GM19395 (cell line): Measurements from ENCODE around the gene APOBEC2.
A peak's percentile ranks its signal among the peaks of the same experiment; 100 is the strongest.

Experiments used
- ATAC-seq: cut with Tn5 transposase; IDR thresholded peaks from one replicate; pipeline ENCODE4 v1.9.1; 2021; ENCODE audit warnings: mild to moderate bottlenecking, moderate library complexity; ENCODE audit not compliant: unreplicated experiment

Gene APOBEC2

DNA sequence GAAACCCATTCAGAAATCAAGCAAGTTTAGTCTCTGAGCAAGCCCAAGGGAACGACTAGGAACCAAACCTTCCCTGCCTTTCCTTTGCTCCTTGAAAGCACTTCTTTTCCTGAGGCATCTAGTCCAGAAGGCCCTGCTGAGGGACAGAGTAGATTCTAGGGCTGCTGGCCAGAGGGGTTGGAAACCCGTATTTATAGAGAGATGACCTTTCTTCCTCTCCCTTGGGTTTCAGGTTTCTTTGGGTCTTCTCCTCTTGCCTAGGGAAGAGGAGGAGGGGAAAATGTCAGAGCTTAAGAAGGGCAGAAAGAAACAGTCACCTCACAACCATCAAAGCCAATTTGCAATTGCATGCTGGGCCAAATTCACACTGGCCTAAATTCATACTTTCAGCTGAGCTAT lies 5.8 kb downstream of the APOBEC2 start:
- no peak for ATAC-seq

DNA sequence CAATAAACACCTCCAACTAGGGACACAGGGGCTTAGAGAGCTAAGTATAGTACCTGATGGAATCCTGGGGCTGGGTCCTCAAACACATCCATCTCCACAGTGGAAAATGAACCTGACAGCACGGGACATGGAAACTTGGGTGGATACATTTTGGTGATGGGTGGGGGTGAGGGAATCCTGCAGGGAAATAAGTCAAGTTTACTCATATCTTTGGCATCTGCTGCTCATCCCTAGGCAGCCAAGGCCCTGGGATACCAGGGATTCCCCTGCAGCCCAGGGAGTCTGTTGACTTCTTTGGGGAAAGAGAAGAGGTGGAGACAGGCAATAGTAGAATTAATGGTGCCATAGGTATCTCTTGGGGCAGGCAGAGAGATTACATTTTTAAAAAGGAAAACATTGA lies 6.6 kb downstream of the APOBEC2 start:
- no peak for ATAC-seq

GRCh38 chr6:41061196-41061726 lies 8.3 kb downstream of the APOBEC2 start:
- ATAC-seq = no peak

- ATAC-seq = no peak
Observed at GRCh38 chr6:41062056-41062455, 9.1 kb downstream of the APOBEC2 start.

GRCh38 chr6:41063884-41064285 lies 10.9 kb downstream of the APOBEC2 start:
- ATAC-seq = no peak

GRCh38 chr6:41064841-41065240 lies 11.8 kb downstream of the APOBEC2 start:
- no peak for ATAC-seq

DNA sequence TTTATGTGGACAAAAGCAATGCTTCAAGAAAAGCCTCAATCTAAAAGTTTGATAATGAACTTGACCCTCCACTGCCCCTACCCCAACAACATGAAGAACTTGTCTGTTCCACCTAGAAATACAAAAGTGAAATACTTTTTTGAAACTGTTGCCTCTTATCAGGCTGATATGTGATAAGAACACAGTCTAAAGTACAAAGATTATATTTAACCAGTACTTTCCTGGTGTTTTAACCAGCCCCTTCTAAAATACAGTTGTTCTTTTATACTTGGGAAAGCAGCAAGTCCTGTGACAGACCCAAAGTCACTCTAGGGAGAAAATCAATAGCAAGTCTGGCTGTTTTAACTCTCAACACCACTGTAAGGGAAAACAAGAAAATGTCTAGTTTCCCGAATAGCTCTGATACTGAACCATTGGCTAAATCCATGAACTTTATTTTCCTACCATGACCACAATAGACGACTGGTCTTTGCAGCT lies 12.6 kb downstream of the APOBEC2 start:
- no peak for ATAC-seq

DNA sequence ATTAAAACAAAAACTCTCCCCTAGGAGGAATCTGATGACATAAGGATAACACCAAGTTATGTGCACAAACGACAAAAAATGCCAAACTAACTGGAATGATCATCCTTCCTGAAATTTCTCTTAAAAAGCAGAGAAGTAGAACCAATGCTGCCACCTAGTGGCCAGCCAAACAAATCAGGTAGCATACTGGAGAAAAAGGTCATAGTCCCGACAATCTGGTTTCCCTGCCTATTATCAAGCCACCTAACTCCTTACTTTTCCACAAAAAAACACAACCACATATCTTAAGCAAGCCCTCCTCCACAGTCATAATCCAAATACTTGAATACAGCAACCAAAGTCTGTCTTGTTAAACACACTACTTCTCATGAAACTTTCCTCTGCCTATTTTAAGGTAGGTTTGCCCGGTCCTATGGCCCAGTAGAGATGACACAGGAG lies 13.9 kb downstream of the APOBEC2 start:
- ATAC-seq = no peak

DNA sequence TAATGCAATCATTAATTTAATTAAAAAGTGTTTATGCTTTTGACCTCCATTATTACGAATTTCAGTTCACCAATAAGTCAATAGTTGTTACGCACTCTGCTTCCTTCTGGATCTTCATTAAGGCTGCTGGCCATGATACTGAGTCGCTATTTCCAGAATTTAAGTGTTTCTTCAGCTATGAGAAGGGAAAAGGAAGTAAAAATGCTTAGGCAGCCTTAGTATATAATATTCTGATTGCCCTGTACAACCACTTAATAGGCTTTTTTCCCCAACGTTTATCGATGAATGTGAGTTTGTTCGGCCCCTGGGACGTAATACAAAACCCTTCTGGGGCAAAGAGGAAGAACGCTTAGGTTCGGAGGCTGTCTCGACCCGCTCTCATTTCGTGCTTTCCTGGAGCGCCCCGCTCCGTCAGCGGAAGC lies 18.5 kb downstream of the APOBEC2 start:
- peak; percentile 31 for ATAC-seq

DNA sequence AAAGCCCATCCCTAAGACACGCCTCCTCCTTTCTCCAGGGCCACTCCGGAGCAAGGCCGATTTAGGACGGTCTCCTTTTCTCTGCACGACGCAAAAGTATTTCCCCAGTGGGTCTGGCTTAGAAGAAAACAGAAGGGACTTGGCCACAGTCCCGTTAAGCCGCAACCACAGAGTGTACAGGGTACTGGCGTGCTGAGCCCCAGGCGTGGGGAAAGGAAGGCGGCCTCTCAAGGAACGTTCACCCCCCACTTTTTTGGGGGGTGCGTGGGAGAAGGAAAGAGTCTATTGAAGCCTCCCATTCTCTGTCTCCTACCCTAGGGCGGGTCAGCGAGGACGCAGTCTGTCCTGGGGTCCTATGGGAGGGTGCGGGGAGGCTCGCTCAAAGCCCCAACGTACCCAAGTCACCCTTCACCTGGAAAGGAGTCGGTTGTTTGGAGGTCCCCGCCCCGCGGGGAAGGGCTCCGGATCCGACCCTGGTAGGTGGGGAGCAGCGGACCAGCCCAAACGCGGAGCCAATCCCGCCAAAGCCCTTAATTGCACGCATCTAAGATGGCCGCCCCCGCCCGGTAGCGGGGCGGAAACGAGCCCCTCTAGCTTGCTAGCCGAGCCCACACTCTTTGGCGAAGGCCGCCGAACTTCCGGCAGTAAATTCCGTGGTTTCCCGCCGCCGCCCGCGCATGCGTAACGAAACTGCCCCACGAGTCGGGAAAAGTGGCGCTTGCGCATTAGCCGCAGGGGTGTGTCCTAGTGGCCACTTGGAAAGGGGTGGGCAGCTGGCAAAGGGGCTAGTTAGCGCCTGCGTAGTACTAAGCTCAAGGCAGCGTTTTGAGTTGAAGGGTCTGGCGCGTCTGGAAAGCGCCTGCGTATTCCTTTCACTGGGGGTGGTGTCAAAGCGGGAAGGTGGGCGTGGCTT lies 19.2 kb downstream of the APOBEC2 start, which contains the start of gene OARD1:
OARD1 (minus strand) TSS at position 434 of the 913 bp plus-strand sequence. CDS start 722 bp downstream, outside the sequence.
- peak; percentile 79 for ATAC-seq

DNA sequence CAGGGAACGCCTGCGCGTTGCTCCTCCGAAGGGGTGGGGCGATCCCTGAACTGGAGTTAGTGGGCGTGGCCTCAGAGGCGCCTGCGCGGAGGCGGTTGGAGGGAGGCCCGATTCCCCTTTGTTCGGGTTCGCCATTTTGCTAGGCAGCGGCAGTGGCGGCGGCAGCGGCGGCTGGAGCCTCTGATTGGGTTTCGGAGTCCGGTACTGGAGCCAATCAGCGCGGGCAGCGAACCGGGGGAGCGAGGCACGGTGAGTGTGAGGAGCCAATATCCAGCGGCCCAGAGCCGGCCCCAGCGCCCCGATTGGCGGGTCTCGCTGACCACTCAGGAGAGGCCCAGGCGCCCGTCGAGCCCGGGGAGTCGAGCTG lies 19.8 kb downstream of the APOBEC2 start, which contains the start of gene NFYA:
NFYA (plus strand) TSS at position 139 of the 367 bp plus-strand sequence. CDS start 6,116 bp downstream, outside the sequence.
- ATAC-seq = peak; percentile 61

GRCh38 chr6:41073203-41073967 lies 20.4 kb downstream of the APOBEC2 start:
- ATAC-seq = peak; percentile 33

DNA sequence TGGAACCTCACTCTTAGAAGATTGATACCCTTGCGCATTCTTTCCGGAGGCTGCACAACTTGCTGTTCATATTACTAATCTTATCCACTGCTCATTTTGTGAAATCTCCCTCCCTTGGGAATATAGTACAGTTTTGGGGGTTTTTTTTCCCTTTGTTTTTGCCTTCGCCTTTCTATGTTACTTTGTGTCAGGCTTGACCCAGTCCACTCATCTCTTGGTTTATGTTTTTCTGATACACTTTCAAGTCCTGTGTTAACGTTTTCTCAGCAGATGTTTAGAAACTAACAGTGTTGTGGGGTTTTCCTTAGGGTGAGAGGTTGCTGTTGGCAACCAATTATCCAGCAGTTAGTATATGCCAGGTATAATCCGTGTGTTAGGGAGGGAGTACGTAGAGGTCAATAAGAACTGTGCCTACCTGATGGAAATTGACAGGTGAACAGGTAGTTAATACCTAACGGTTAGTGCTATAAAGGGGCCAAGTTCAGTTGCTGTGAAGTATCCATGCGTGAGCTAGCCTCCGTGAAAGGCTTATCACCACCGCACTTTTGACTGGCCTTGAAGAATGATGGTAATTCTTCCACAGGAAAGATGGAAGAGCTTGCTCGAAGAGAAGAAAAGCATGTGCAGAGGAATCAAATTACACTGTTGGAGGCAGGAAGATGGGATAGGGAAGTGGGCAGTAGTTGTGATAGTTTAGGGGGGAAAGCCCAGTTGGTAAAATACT lies 21.1 kb downstream of the APOBEC2 start:
- ATAC-seq = no peak

GRCh38 chr6:41074692-41075436 lies 21.9 kb downstream of the APOBEC2 start:
- no peak for ATAC-seq

GRCh38 chr6:41075651-41076626 lies 22.9 kb downstream of the APOBEC2 start:
- ATAC-seq = no peak

GRCh38 chr6:41077536-41077935 lies 24.5 kb downstream of the APOBEC2 start:
- ATAC-seq = no peak

DNA sequence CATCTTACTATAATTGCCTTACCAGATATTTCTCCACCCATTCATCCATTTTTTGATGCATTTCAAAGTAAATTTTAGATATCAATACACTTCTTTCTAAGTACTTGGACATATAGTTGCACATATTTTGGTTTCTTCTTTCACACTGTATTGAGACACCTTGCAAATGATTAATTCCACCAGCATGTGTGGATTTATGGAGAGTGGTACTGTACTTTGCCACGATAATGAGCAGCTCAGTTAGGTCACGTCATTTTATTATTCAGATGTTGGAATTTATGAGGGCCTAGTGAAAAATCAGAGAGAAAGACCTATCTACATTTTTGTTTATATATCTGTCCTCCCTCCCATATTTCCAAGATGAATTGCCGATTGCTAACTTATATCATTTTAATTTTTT lies 25.1 kb downstream of the APOBEC2 start:
- ATAC-seq = no peak

DNA sequence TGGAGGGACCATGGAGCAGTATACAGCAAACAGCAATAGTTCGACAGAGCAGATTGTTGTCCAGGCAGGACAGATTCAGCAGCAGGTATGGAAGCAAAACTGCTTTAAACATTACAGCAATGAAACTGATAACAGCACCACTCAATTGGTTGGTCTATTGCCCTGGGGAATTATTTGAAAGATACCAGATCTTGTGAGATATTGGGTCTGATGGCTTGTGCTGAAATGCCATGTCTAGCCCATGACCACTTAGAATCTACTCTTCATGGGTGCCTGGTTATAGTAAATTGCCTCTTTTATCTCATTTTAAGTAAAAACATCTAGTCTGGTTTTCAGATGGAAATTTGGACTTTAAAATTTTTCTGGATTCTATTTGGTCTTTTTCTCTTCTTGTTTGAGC lies 26.1 kb downstream of the APOBEC2 start:
- ATAC-seq = no peak

DNA sequence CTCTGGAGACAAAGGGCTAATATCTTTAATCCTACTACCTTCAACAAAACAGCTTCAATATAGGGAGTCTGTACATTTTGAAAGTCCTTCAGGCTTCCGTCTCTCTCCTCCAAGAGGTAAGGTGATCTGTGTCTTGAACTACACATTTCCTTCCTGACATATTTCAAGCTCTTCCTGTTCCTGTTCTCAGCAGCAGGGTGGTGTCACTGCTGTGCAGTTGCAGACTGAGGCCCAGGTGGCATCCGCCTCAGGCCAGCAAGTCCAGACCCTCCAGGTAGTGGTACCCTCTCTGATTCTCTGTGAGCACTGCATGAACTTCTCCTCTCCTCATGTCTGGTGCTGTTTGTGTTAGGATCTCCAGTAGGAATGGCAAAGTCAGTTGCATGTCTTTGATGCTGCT lies 27.6 kb downstream of the APOBEC2 start:
- ATAC-seq = no peak
